ENCODE results near the gene PRPH.
"Not testable (repeated sequence)": the region's sequence is repeated elsewhere in the genome, so short reads cannot be mapped to it uniquely, and the experiment has no call there.

Gene PRPH

GRCh38 chr12:49295082-49295936 lies at the start of gene PRPH:
TSS of gene PRPH (plus strand) at chr12:49295147. CDS start at chr12:49295201, 54 bp downstream.
- no peak for DNase-seq

GRCh38 chr12:49251357-49251756 lies 43.6 kb upstream of the PRPH start:
- no peak for DNase-seq

GRCh38 chr12:49253033-49253623 lies 41.8 kb upstream of the PRPH start:
- DNase-seq: no peak

GRCh38 chr12:49255456-49255855 lies 39.5 kb upstream of the PRPH start:
- DNase-seq: not testable (repeated sequence)

- DNase-seq: no peak
Measured at GRCh38 chr12:49255857-49256637, 38.9 kb upstream of the PRPH start.

GRCh38 chr12:49257508-49258184 lies 37.3 kb upstream of the PRPH start:
- DNase-seq: not testable (repeated sequence)

GRCh38 chr12:49259452-49259851 lies 35.5 kb upstream of the PRPH start:
- DNase-seq: no peak

GRCh38 chr12:49260166-49260565 lies 34.8 kb upstream of the PRPH start:
- no peak for DNase-seq

GRCh38 chr12:49260571-49261363 lies 34.2 kb upstream of the PRPH start:
- no peak for DNase-seq

- no peak for DNase-seq
Measured at GRCh38 chr12:49261721-49262120, 33.2 kb upstream of the PRPH start.

GRCh38 chr12:49263400-49263763 lies 31.6 kb upstream of the PRPH start:
- DNase-seq: no peak

- DNase-seq: no peak
Measured at GRCh38 chr12:49264466-49264872, 30.5 kb upstream of the PRPH start.

GRCh38 chr12:49264873-49265792 lies 29.8 kb upstream of the PRPH start, which contains the start of gene TUBA1C:
TSS of gene TUBA1C (plus strand) at chr12:49265082. CDS start at chr12:49265182, 100 bp downstream.
- peak; percentile 78 for DNase-seq

- not testable (repeated sequence) for DNase-seq
Measured at GRCh38 chr12:49269191-49269590, 25.8 kb upstream of the PRPH start.

GRCh38 chr12:49272790-49273725 lies 21.9 kb upstream of the PRPH start:
- DNase-seq: no peak

- DNase-seq: no peak
Measured at GRCh38 chr12:49273726-49274395, 21.1 kb upstream of the PRPH start.

- no peak for DNase-seq
Measured at GRCh38 chr12:49274396-49275069, 20.4 kb upstream of the PRPH start.

Measured in NCI-H1048 (cell line).